HEK293T (cell line): ENCODE data around the gene LIPG.

Experiments
- BHLHE40 ChIP-seq: fragments of 450-650 bp; IDR thresholded peaks from 2 replicates; pipeline ENCODE4 v1.6.1; 2016; ENCODE audit warnings: mild to moderate bottlenecking, moderate library complexity, borderline replicate concordance
- FOXM1 ChIP-seq: fragments of 450-650 bp; IDR thresholded peaks from 2 replicates; pipeline ENCODE4 v1.6.1; 2017; ENCODE audit warnings: mild to moderate bottlenecking, borderline replicate concordance
- LEF1 ChIP-seq: fragments of 450-650 bp; IDR thresholded peaks from 2 replicates; pipeline ENCODE4 v1.6.1; 2017; ENCODE audit warnings: mild to moderate bottlenecking, borderline replicate concordance
- NFRKB ChIP-seq: fragments of 450-650 bp; IDR thresholded peaks from 2 replicates; pipeline ENCODE4 v1.6.1; 2016; ENCODE audit warnings: mild to moderate bottlenecking, moderate library complexity
- SUZ12 ChIP-seq: fragments of 450-650 bp; IDR thresholded peaks from 2 replicates; pipeline ENCODE4 v1.6.1; 2016; ENCODE audit warnings: mild to moderate bottlenecking
- TARDBP ChIP-seq: fragments of 450-650 bp; IDR thresholded peaks from 2 replicates; pipeline ENCODE4 v1.6.1; 2016

GRCh38 chr18:49619801-49620200 is 57.9 kb downstream of the LIPG start:
- no peak for TF ChIP-seq TARDBP
- TF ChIP-seq NFRKB, result no peak
- TF ChIP-seq SUZ12, result no peak
- TF ChIP-seq BHLHE40, result no peak
- no peak for TF ChIP-seq LEF1
- no peak for TF ChIP-seq FOXM1
